Globus pallidus (tissue), 1 donor: ENCODE data around the gene SLC24A4.
"Not testable (repeated sequence)": the region's sequence is repeated elsewhere in the genome, so short reads cannot be mapped to it uniquely, and the experiment has no call there.

ENCODE experiments used
- DNase-seq: peaks from one replicate; pipeline ENCODE4 v3.0.0-alpha.2; 2015; ENCODE audit warnings: low spot score

Gene SLC24A4

DNA sequence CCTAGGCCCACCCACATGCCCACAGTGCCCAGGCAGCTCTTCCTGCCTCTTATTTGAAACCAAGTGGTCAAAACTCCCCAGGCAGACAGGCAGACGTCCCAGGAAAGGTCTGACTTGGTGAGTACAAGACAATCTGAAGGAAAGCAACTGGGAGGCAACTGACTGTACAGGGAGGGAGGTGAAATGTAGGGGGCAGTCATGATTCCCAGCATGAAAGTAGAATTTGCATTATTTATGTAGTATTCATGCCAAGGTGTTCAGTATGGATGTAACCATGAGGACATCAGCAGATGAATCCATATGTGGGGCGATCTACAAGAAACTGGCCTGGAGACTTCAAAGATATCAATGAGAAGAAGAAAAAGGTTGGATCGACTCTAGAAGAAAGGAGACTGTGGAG, 46.1 kb downstream of the SLC24A4 start:
- DNase-seq: no peak

DNA sequence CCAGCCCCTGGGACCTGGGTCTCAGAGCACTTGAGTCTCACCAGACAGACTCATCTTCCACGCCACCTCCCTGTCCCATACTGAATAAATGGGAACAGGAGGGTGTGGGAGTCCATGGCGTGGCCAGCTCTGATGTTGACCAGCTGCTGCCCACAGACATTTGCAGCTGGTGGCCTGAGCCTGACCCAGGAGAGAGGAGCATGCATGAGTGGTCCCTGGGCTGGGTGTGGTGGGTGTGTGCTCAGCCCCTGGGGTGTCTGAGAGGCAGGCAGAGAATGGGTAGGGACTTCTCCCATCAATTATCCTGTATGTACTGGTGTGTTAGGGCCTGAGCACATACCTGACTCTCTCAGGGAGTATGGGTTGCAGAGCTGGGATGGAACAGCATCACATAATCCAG, 49.3 kb downstream of the SLC24A4 start:
- DNase-seq: no peak

DNA sequence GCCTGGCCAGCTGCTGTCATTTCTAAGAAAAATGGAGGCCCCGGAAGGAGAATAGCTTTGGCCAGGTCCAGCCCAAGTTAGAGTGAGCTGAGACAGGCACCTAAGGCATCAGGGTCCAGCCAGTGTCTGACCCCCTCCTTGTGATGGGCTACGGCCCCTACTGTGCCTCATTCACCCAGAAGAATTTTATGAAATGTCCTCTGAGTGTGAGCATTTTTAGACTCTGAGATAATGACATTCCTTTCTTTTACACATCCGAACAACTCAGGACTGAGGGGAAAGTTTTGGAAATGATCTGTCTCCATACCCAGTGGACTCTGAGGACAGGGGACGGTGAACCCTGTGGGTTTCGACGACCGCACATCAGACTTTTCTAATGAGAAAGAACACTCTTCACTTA, 50.4 kb downstream of the SLC24A4 start:
- no peak for DNase-seq

DNA sequence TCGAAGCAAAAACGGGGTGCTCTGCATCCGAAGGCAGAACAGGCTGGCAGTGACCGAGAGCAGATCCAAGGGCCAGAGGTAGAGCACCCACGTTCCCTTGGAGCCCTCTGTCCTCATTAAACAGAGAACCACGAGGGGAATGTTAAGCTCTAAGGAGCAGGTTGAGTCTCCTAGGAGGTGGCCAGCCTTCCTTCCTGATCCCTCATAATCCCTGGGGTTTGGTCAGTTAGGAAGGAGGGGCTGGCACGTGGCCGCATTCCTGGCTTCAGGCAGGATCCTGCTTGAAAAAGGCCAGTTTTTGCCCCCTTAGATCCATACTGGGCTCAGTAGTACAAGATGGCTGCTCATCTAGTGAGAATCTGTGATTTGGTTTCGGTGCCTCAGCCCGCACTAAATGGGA, 57.2 kb downstream of the SLC24A4 start:
- DNase-seq: no peak

DNA sequence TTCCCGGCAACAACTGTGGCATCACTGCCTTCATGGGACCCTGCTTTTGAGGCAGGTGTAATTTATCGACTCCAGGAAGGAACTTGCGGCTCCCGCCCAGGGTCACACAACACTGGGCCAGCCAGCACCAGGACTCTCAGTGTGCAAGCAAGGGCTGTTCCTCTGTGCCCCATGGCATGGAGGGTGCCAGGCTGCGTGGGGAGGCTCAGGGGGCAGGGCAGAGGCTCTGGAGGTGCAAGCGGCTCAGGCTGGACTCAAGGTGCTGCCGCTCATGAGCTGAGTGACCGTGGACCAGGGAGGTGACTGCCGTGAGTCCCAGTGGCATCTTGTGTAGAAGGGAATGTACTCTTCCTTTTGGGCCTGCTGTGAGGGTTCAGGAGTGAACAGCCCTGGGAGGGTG, 57.6 kb downstream of the SLC24A4 start:
- no peak for DNase-seq

DNA sequence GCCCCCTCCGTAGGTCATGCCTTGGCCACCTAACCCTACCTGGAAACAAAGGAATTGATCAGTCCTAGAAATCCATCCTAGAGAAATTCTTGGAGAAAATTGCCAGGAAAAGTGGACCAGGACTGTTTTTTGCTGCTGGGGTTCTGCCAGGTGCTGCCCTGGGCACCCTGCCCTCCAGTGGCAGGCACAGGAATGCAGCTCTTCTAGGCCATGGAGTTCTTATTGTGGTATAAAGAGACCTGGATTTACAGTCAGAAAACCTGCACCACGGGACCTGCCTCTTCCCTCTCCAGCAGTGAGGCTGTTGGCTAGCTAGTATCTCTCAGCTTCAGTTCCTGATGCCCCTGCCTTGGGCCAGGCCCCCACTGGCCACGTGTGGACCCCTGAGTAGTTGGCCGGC, 59.7 kb downstream of the SLC24A4 start:
- no peak for DNase-seq

DNA sequence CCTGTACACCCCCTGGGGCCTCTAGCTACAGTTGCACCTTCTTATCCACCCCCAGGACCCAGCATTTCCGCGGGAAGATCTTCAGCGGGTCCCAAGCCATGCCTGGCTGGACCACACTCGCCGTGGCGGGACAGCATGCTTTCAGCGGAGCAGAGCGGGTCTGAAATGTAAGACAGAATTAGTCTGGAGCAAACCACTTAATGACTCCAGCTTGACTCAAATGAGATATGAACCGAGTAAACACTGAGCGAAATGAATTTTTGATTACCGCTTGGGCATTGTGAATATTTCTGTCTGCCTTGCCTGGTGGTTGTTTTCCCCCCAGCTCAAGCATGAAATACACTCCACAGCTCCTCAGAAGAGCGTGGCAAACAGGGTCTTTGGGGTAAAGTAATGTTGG, 60.8 kb downstream of the SLC24A4 start:
- DNase-seq: no peak

DNA sequence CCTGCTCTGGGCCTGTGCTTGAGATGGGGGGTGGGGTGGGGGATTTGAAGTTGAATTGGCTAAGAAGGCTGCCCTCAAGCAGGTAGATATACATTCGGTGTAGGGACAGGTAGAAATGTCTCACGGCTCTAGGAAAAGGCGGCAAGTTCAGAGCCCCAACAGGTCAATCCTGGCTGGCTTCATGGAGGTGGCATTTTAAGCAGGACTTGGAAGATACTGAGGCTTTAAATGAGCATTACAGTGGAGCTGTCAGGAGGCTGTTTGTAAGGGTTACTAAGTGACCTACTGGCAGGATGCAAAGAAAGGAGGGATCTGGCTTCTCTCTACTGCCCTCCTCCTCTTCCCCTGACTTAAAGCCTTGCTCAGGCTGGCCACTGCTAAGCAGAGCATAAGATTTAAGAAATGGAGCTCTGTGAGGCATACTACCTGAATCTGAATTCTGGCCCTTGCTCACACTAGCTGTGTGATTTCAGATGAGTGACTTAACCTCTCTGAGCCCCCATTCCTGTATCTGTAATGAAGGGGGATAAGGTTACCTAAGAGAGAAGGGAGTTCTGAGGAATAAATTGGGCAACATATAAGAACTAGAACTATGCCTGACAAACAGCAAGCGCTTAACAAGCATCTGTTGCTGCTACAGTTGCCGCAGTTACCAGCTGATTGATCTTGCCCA, 61.6 kb downstream of the SLC24A4 start:
- DNase-seq: no peak

DNA sequence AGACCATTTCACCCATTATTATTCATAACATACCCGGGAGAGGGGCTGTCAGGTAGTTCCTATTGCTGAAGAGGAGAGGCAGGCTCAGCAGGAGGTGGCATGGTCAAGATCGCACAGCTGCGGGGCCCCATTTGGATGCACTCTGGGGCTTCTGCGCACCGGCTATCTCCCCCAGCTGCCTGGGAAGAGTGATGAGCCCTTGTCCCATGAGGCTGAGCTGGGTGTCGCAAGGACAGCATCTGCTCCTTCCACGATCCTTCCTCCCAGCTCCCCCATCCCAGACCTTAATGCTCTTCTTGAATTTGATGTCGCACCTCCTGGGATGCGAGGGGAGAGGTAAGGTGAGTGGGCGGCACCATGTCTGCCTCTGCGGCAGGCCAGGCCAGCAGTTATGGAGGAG, 62.6 kb downstream of the SLC24A4 start:
- no peak for DNase-seq

DNA sequence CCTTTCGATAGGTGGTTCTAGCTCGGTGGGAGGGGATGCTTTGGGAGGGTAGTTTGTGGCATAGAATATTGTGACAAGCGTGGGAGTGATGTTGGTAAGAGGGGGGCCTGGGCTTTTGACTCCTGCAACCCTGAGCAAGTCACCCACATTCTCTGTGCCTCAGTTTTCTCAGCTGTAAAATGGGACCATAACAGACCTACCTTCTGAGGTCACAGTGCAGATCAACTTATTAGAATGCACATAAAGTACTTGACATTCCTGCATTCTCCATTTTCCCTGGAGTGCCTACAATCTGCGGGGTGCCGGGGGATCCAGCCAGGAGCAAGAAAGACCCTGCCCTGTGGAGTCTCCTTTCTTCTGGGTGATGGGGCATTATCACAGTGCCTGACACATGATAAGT, 63.2 kb downstream of the SLC24A4 start:
- DNase-seq: no peak

DNA sequence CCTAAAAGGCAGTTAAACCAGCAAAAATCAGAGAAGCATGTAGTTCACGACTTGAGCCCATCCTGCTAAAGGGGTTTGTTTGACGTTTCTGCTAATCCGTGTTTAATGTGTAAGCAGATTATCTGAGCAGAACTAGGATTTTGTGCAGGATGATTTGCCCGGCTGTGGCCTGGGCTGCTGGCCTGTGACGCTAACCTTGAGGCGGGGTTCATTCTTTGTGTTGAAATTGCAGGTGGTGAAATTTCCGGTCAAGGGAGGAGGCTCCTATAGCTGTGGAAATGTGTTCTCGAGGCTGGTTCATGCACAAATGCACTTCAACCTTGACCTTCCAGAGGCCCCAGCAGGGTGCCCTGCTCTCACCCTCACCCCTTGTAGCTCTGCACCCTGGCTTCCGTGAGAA, 63.7 kb downstream of the SLC24A4 start:
- no peak for DNase-seq

DNA sequence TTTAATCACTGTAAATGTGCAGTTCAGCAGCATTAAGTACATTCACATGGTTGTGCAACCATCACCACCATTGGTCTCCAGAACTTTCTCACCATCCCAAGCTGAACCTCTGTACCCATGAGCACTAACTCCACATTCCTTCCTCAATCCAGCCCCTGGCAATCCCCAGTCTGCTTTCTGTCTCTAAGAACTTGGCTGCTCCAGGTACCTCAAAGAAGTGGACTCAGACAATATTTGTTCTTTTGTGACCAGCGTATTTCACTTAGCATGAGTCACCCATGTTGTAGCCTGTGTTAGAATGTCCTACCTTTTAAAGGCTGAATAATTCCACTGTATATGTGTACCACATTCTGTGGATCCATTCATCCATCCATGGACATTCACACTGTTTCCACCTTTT, 64.6 kb downstream of the SLC24A4 start:
- DNase-seq: no peak

DNA sequence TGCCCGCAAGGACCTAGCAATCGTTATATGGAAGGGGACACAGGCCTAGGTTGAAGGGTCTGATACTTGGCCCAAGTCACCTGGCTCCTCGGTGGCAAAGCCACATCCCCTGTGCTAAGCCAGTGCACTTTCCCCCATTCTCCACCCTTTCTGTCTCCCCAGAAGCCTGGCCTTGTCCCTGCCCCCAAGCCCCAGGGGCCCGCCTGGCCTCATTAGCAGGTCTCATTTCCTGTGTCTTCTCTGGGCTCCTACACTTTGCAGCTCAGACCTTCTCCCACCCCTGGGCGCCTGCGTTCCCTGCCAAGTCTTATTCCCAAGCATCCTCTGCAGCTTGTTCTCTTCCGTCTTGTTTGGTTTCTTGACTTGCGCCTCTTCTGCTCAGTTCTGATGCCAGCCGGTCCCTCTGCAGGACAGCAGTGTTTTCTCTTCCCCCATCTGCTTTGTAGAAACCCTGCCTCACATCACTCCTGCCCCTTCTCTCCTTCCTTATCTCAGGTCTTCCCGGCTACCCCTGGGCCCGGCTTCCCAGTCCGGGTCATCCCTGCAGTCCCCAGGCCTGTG, 66.7 kb downstream of the SLC24A4 start:
- DNase-seq: no peak

DNA sequence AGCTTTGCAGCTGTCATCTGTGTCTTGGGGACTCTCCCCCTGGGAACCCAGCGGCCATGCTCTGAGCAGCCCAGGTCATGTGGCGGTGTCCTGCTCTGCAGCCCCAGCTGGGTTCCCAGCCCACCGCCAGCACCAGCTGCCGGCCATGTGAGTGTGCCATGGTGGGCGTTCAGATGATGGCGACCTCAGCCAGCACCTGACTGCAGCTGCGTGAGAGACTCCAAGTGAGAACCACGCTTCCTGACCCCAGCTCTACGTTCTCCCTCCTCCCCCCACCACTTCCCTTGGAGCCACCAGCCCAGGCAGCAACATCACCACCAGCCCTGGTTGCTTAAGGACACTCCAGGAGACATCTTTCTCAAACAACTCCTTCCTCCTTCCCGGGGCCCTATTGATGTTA, 68.8 kb downstream of the SLC24A4 start:
- DNase-seq: no peak

DNA sequence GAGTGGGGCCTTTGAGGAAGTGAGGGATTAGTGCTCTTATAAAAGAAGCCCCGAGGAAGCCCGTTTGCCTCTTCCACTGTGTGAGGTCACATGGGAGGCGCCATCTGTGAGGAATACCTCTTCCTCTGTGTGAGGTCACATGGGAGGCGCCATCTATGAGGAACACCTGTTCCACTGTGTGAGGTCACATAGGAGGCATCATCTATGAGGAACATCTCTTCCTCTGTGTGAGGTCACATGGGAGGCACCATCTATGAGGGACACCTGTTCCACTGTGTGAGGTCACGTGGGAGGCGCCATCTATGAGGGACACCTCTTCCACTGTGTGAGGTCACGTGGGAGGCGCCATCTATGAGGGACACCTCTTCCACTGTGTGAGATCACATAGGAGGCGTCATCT, 69.7 kb downstream of the SLC24A4 start:
- no peak for DNase-seq

DNA sequence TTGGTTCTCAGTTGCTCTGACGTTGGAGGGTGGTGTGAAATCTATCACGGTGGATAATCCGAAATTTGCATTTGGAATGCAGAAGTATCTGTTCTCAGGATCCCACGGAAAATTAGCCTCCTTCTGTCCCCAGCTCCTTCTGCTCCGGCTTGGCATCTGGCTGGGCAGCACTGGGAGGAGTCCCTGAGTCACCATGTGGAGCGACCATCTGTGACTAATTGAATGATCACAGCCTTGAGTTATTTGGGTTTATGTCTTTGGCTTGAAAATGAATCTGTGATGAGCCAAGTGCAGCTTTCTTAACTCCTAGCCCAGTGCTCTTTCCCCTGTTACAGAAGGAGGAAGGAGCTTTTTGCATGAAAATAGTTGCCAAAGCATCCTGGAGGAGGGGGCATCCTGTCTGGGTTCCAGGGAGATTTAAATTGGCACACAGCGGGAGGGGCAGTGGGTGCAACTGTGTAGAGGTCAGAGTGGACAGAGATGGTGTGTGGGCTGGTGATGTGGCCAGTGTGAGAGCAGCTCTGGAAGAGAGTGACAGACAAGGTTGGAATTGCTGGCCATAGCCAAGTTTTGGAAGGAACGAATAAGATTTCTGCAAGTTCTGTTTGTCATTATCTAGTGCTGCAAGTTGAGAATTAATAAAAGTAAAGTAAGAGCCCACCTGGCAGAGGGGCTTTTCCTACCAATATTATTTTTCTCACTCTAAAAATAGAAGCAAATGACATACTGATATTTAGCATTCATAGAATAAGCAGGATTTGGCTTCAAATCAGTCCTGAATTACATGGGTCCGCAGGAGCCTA, 74.4 kb downstream of the SLC24A4 start:
- no peak for DNase-seq

DNA sequence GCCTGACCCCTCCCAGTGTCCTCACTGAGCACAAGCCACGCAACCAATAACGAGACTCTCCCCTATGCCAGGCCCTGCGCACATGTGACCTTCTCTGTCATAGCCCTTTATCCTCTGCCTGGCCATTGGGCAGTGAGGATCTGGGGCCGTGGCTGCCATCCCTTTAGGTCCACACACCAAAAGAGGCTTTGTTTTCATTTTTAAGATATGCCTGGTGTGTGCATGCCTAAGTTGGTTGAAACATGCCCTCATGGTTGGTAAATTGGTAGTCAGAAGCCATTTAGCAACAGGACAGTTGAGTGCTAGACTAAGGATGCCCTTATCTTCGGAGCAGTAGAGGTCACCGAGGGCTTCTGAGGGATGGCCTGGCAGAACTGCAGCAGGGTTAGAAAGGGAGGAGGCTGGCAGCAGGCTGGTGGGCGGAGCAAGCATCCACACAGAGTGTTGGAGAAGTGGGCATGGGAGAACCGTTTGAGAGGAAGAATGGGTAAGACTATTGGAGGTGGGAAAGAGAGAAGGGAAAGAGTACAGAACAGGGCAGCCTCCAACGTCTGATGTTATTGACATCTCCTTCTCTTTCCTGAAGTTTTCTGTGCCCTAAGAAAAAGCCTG, 75.1 kb downstream of the SLC24A4 start:
- DNase-seq: no peak

DNA sequence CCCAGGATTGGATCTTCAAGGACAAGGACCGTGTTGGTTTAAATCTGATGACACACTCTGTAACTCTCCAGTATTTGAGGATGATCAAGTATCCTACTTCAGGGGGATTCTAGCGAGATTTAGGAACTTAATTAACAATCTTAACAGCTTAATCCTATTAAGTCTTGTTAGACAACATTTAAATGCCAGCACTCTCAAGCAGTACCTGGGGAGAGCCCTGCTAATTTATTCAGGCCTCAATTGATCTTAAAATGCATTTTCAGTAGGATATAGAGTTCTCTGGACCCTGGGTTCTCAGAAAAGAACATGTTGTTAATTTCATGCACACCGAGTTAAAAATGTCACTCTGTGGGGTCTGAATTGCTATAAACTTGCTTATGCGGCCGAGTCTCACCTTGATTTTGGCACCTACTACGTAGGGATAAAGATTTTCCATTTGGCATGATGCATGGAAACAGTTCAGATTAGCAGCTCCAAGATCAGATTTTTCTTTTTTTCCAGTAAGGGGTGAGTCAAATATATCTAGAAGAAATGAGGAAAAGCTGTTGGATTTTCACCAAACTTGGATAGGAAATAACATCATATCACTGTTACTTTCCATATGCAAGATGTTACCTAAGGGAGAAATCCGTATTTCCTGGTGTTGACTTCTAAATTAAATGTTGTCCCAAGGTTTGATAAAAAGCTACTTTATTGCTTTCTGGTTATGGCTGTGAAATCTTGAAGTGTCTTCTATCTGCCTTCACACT, 76.1 kb downstream of the SLC24A4 start:
- no peak for DNase-seq

DNA sequence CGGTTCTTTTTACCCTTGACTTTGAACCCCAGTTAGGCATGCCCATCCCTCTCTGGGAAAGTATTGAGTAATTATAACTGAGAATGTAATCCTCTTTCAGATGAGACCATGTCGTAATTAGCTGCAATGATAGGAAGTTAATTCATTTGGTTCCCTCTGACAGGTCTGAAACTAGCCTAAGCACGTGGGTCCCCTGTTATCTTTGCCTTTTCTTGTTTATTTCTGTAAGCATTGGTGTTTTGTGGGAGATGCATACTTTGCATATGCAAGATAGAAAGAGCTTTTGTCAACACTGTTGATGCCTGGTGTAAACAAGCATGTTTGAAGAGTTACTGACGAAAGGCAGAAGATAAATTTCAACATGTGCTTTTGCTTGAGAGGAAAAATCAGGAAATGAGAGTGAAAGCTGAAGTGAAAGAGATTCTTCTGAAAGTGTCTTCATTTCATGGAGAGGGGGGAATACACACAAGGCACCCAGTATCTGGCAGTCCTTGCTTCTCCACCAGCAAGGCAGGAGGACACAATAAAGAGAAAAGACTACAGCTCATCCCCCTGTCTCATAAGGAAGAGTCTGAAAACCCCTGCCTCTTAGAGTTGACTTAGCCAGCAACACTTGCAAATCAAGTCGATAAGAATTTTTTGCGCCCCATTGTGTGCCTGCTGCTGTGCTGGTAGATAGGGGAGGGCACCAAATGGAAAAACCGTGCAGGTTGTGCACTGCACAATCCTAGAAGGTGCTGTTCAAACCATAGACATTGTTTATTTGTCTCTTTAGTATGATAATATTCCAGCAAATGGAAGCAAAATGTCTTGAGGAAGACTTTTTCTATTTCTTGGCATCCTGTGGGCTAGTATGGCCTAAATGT, 77.8 kb downstream of the SLC24A4 start:
- peak; percentile 60 for DNase-seq

DNA sequence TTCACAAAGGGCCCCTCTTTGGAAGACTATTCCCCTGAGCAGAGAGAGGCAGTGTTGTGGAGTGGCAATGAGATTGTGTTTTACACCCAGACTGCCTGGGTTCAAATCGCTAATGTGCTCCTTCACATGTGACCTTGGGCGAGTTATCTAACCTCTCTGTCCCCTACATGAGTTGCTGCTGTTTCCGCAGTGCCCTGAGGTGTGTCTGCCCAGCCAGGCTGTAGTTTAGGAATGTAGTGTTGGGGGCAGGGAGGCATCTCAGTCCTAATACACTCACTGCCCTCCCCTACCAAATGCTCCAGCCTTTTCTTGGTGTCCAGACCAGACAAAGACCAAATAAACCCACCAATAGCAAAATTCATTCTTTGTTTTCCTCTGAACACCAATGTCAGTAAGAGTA, 78.6 kb downstream of the SLC24A4 start:
- no peak for DNase-seq

DNA sequence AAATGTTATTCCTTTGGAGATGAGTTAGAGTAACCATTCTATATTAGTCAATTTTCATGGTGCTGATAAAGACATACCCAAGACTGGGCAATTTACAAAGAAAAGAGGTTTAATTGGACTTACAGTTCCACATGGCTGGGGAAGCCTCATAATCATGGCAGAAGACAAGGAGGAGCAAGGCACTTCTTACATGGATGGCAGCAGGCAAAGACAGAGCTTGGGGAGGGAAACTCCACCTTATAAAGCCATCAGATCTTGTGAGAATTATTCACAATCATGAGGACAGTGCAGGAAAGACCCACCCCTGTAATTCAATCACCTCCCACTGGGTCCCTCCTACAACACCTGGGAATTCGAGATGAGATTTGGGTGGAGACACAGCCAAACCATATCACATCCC, 79.5 kb downstream of the SLC24A4 start:
- not testable (repeated sequence) for DNase-seq
